Stomach (tissue), 9 donors: Measurements from ENCODE around the gene TTC28. TPM values are rescaled to one million over a fixed set of nuclear protein-coding genes. Genes with fewer than 3 reads are reported as not detected.

ENCODE experiments used
- DNase-seq, 2 donors: peaks; one replicate each; pipeline versions ENCODE4 v3.0.0 to v3.0.0-alpha.2; 2013 to 2019
- H3K27ac ChIP-seq, 5 donors: fragments of 200-600 bp in 4 of 5; sonication (generic) in 4 of 5; one replicate each; pipeline ENCODE4 v1.5.1; 2013 to 2019; ENCODE audit warnings: mild to moderate bottlenecking in 1 of 5, moderate library complexity in 1 of 5
- H3K27me3 ChIP-seq, 3 donors: fragments of 200-600 bp; sonication (generic); one replicate each; pipeline ENCODE4 v1.5.1; 2017 to 2019; ENCODE audit warnings: mixed run types in 1 of 3
- H3K36me3 ChIP-seq, 4 donors: fragments of 200-600 bp; sonication (generic); 1 replicate in 3 of 4; 2 replicates in 1 of 4; pipeline ENCODE4 v1.5.1; 2016 to 2019
- H3K4me1 ChIP-seq, 4 donors: fragments of 200-600 bp; sonication (generic); one replicate each; pipeline ENCODE4 v1.5.1; 2016 to 2019
- H3K4me3 ChIP-seq, 4 donors: fragments of 200-600 bp; sonication (generic) in 3 of 4; one replicate each; pipeline ENCODE4 v1.5.1; 2016 to 2019; ENCODE audit warnings: mild to moderate bottlenecking in 1 of 4
- H3K9me3 ChIP-seq, 4 donors: fragments of 200-600 bp; sonication (generic); one replicate each; pipeline ENCODE4 v1.5.1; 2016 to 2019
- CTCF ChIP-seq, 7 experiments: fragments of 450-650 bp in 4 of 7; fragments of 200-600 bp in 3 of 7; sonication (generic) in 3 of 7; IDR thresholded peaks; one replicate each; pipeline ENCODE4 v1.5.1; 2016 to 2019; ENCODE audit warnings: antibody characterized with exemption in 7 of 7, control low read depth in 2 of 7, mild to moderate bottlenecking in 1 of 7
- EP300 ChIP-seq: sonication (generic); formaldehyde crosslinking; IDR thresholded peaks from one replicate; pipeline ENCODE4 v1.6.1; 2017; ENCODE audit warnings: antibody characterized with exemption
- POLR2A ChIP-seq, 4 donors: fragments of 450-650 bp; IDR thresholded peaks; one replicate each; pipeline ENCODE4 v1.6.1; 2016; ENCODE audit warnings: antibody characterized with exemption in 4 of 4, control low read depth in 2 of 4, mild to moderate bottlenecking in 1 of 4, moderate library complexity in 1 of 4
- POLR2AphosphoS5 ChIP-seq, 3 donors: sonication (generic); formaldehyde crosslinking; IDR thresholded peaks; one replicate each; pipeline ENCODE4 v1.6.1; 2016; ENCODE audit warnings: antibody characterized with exemption in 3 of 3
- WGBS, 5 donors: extraction: QIAGEN DNeasy Blood & Tissue Kit in 3 of 5; methylation state at CpG; one replicate each; pipeline versions ENCODE4 v1.1.5 to v1.1.7; 2013 to 2018; 5-methylcytosine and 5-hydroxymethylcytosine counted together
- intact Hi-C: fragments of 100-400 bp; cut with DNase I; formaldehyde crosslinking; loops from one replicate; pipeline ENCODE4 v1.15.1; 2023; ENCODE audit warnings: low total_unique reads
- polyA plus RNA-seq, 3 donors: library from polyadenylated mRNA; stranded (reverse); fragments of 200-250 nt; gene quantifications; one replicate each; pipeline ENCODE4 v1.2.3, GENCODE V29; 2013
- total RNA-seq, 5 donors: library from RNA; depleted of rRNA; stranded (reverse); fragments of >200 nt; gene quantifications; one replicate each; pipeline versions ENCODE4 v1.1.0 to v1.2.3, GENCODE V29; 2014 to 2016
- donor health status: healthy with polysubstance abuse.
- donor health status: Bipolar disorder and iron deficiency.
- donor health status: healthy.

TTC28 gene
- total and polyA plus RNA-seq, 8 donors, result 1.7 to 53.4 (median 24.6) TPM

- 82 to 95% (median 90%) methylated on average over 2 of the region's 2 CpGs for WGBS, 5 donors
- Histone ChIP-seq H3K36me3 (no peaks in the 10 kb centered on the region), H3K27me3 (no peaks in the 10 kb centered on the region), H3K9me3 (no peaks in the 10 kb centered on the region), H3K4me1 (peaks cover 0 to 21% (median 4%) of the 10 kb centered on the region in 4 donors), H3K27ac (no peak overlapping the region), H3K4me3 (no peak overlapping the region)
- intact Hi-C loops, result no loop called here
- TF ChIP-seq CTCF (IDR thresholded peaks at IDR 0.05) (no peak), POLR2AphosphoS5 (IDR thresholded peaks at IDR 0.05) (no peak), POLR2A (IDR thresholded peaks at IDR 0.05) (no peak), EP300 (no peak)
- DNase-seq, result no peak
Observed at GRCh38 chr22:28118957-28119631, 560.5 kb downstream of the TTC28 start.

GRCh38 chr22:28116219-28116673 is 563.4 kb downstream of the TTC28 start:
- TF ChIP-seq POLR2AphosphoS5 (IDR thresholded peaks at IDR 0.05) (peak in 1 of 3 donors; percentile 59), POLR2A (IDR thresholded peaks at IDR 0.05) (no peak)
- H3K36me3 ChIP-seq, result no peaks in the 10 kb centered on the region
- H3K4me3 ChIP-seq, result no peak overlapping the region
- DNase-seq, result peak in 1 of 2 donors; percentile 72
- 44 to 79% (median 72%) methylated on average over 2 of the region's 2 CpGs for WGBS, 5 donors
- peaks cover 6 to 31% (median 17%) of the 10 kb centered on the region in 4 donors for H3K4me1 ChIP-seq
- no peaks in the 10 kb centered on the region for H3K27me3 ChIP-seq
- intact Hi-C loops, result no loop called here
- no peaks in the 10 kb centered on the region for H3K9me3 ChIP-seq
- H3K27ac ChIP-seq, result peak overlapping the region in 1 of 5 donors; percentile 42

GRCh38 chr22:28115426-28115825 is 564.2 kb downstream of the TTC28 start:
- H3K4me1 ChIP-seq, result peaks cover 6 to 30% (median 17%) of the 10 kb centered on the region in 4 donors
- H3K9me3 ChIP-seq, result no peaks in the 10 kb centered on the region
- H3K27ac ChIP-seq, result no peak overlapping the region
- 90 to 96% (median 94%) methylated on average over 4 of the region's 4 CpGs for WGBS, 5 donors
- DNase-seq, result no peak
- TF ChIP-seq CTCF (IDR thresholded peaks at IDR 0.05) (no peak), POLR2AphosphoS5 (IDR thresholded peaks at IDR 0.05) (no peak), POLR2A (IDR thresholded peaks at IDR 0.05) (no peak), EP300 (no peak)
- H3K27me3 ChIP-seq, result no peaks in the 10 kb centered on the region
- no peaks in the 10 kb centered on the region for H3K36me3 ChIP-seq
- intact Hi-C loops, result no loop called here
- no peak overlapping the region for H3K4me3 ChIP-seq

- no peak overlapping the region for H3K4me3 ChIP-seq
- no peak overlapping the region for H3K27ac ChIP-seq
- peak in 1 of 2 donors; percentile 65 for DNase-seq
- no peaks in the 10 kb centered on the region for H3K27me3 ChIP-seq
- intact Hi-C loops, result no loop called here
- WGBS, 5 donors, result 22 to 45% (median 33%) methylated on average over 9 of the region's 9 CpGs
- no peaks in the 10 kb centered on the region for H3K9me3 ChIP-seq
- H3K36me3 ChIP-seq, result peaks cover 0 to 6% (median 6%) of the 10 kb centered on the region in 4 donors
- H3K4me1 ChIP-seq, result peaks cover 6 to 30% (median 17%) of the 10 kb centered on the region in 4 donors
- no peak for TF ChIP-seq POLR2AphosphoS5 (IDR thresholded peaks at IDR 0.05)
- peak in 5 of 7 experiments; percentile 18 to 50 (median 37) for TF ChIP-seq CTCF (IDR thresholded peaks at IDR 0.05)
Observed at GRCh38 chr22:28112548-28113043, 567.0 kb downstream of the TTC28 start.

- no peak for DNase-seq
- intact Hi-C loops, result no loop called here
- 53 to 86% (median 73%) methylated on average over 2 of the region's 2 CpGs for WGBS, 5 donors
- no peak overlapping the region for H3K27ac ChIP-seq
- no peaks in the 10 kb centered on the region for H3K27me3 ChIP-seq
- H3K4me1 ChIP-seq, result peaks cover 6 to 30% (median 17%) of the 10 kb centered on the region in 4 donors
- H3K9me3 ChIP-seq, result no peaks in the 10 kb centered on the region
- peaks cover 0 to 10% (median 9%) of the 10 kb centered on the region in 4 donors for H3K36me3 ChIP-seq
- no peak for TF ChIP-seq CTCF (IDR thresholded peaks at IDR 0.05)
- TF ChIP-seq EP300, result no peak
- no peak for TF ChIP-seq POLR2A (IDR thresholded peaks at IDR 0.05)
- no peak for TF ChIP-seq POLR2AphosphoS5 (IDR thresholded peaks at IDR 0.05)
- no peak overlapping the region for H3K4me3 ChIP-seq
Observed at GRCh38 chr22:28112190-28112544, 567.5 kb downstream of the TTC28 start.
